Measurements from ENCODE around the gene ZG16. TPM values are rescaled to one million over a fixed set of nuclear protein-coding genes. Genes with fewer than 3 reads are reported as not detected.
"Not testable (repeated sequence)": the region's sequence is repeated elsewhere in the genome, so short reads cannot be mapped to it uniquely, and the experiment has no call there.

ZG16 gene
- total RNA-seq, 4 donors from 2014 or later = not detected

DNA sequence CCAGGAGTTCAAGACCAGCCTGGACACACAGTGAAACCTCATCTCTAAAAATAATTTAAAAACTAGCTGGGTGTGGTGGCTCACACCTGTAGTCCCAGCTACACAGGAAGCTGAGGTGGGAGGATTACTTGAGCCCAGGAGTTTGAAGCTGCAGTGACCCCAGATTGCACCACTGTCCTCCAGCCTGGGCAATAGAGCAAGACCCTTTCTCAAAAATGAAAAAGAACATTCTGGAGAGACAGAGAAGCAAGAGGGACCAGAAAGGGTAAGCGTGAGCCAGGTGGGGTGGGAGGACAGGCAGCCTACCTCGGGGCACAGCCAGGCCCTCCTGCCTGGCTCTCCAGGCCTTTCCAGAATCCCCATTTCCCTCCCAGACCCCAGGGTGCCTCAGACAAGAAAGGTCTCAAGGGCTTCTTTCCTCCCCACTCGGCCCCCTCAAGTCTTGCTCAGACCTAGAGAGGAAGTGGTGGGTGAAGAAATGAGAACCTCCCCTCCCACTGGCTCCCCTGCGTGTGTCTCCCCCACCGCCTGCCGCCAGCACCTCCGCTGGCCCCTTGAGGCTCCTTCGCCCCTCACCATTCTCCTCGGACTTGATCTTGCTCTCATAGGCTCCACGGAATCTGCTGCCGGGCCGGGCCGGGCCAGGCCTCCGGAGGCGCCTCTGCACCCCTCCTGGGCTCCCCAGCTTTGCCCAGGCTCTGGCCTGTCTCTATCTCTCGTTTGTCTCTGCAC, 32.8 kb upstream of the ZG16 start:
- no peaks in the 10 kb centered on the region for H3K9me3 ChIP-seq
- DNase-seq (ENCODE audit: low spot score in 2 of 2) = no peak
- H3K27ac ChIP-seq = peak overlapping the region in 1 of 4 donors; percentile 67
- 75% methylated on average over 16 of the region's 16 CpGs for WGBS, 2 donors
- TF ChIP-seq POLR2A (IDR thresholded peaks at IDR 0.05) (no peak), EP300 (IDR thresholded peaks at IDR 0.05) (no peak)
- TF ChIP-seq, protein P1, sequence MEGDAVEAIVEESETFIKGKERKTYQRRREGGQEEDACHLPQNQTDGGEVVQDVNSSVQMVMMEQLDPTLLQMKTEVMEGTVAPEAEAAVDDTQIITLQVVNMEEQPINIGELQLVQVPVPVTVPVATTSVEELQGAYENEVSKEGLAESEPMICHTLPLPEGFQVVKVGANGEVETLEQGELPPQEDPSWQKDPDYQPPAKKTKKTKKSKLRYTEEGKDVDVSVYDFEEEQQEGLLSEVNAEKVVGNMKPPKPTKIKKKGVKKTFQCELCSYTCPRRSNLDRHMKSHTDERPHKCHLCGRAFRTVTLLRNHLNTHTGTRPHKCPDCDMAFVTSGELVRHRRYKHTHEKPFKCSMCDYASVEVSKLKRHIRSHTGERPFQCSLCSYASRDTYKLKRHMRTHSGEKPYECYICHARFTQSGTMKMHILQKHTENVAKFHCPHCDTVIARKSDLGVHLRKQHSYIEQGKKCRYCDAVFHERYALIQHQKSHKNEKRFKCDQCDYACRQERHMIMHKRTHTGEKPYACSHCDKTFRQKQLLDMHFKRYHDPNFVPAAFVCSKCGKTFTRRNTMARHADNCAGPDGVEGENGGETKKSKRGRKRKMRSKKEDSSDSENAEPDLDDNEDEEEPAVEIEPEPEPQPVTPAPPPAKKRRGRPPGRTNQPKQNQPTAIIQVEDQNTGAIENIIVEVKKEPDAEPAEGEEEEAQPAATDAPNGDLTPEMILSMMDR (IDR thresholded peaks at IDR 0.05) = no peak
- peak overlapping the region in 2 of 4 donors; percentile 43 to 49 for H3K4me3 ChIP-seq
- H3K4me1 ChIP-seq = no peaks in the 10 kb centered on the region
- H3K27me3 ChIP-seq = no peaks in the 10 kb centered on the region
- no peaks in the 10 kb centered on the region for H3K36me3 ChIP-seq

DNA sequence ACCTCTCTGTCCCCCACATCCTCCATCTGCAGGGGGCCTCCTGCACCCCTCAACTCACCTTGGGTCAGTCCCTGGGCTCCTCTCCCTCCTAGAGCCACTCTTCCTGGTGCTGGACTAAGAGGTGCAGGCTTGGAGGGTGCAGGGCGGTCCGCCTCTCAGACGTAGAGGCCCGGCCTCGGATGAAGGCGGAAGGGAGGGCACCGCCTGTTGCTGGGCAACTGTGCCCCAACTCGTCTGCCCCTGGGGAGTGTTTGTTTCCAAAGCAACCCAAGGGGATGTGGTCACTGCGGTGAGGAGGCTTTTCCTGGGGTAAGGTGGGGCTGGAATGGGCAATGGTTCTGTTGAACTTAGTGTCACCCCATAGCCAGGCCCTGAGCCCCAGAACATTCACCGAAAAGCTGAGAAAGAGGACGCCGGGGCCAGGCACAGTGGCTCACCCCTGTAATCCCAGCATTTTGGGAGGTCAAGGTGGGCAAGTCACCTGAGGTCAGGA, 32.2 kb upstream of the ZG16 start, which contains the start of gene C16orf54:
Gene C16orf54, minus strand, starts transcription at position 138 of the 493 bp plus-strand sequence. CDS start 1,039 bp downstream, outside the sequence.
- Histone ChIP-seq H3K36me3 (no peaks in the 10 kb centered on the region), H3K4me3 (peak within 1 kb of the TSS in 2 of 4 donors; percentile 43 to 49), H3K9me3 (no peaks in the 10 kb centered on the region), H3K4me1 (no peaks in the 10 kb centered on the region), H3K27me3 (no peaks in the 10 kb centered on the region), H3K27ac (peak within 1 kb of the TSS in 1 of 4 donors; percentile 67)
- peak in 1 of 2 donors; percentile 38 for DNase-seq (ENCODE audit: low spot score in 2 of 2)
- no peak for TF ChIP-seq POLR2A (IDR thresholded peaks at IDR 0.05)
- TF ChIP-seq, protein P1 (IDR thresholded peaks at IDR 0.05) = no peak
- no peak for TF ChIP-seq EP300 (IDR thresholded peaks at IDR 0.05)
- WGBS, 2 donors = 73 to 77% methylated on average over 12 of the region's 12 CpGs

DNA sequence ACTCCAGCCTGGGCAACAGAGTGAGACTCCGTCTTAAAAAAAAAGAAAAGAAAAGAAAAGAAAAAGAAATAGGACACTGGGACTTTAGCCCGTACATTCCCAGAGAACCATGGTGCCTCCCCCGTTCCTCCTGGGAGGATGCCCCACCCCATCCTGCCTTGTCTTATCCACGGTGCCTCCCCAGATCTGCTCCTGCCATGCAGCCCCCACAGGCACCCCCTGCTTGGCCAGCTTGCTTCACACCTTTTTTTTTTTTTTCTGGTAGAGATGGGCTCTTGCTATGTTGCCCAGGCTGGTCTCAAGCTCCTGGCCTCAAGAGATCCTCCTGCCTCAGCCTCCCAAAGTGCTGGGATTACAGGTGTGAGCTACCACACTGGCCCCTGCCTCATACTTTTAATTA, 31.5 kb upstream of the ZG16 start:
- H3K27ac ChIP-seq = peak overlapping the region in 1 of 4 donors; percentile 67
- DNase-seq (ENCODE audit: low spot score in 2 of 2); H3K4me1 ChIP-seq; H3K4me3 ChIP-seq; H3K9me3 ChIP-seq; H3K27me3 ChIP-seq; H3K36me3 ChIP-seq: not testable (repeated sequence)
- 59 to 66% methylated on average over 4 of the region's 4 CpGs for WGBS, 2 donors

DNA sequence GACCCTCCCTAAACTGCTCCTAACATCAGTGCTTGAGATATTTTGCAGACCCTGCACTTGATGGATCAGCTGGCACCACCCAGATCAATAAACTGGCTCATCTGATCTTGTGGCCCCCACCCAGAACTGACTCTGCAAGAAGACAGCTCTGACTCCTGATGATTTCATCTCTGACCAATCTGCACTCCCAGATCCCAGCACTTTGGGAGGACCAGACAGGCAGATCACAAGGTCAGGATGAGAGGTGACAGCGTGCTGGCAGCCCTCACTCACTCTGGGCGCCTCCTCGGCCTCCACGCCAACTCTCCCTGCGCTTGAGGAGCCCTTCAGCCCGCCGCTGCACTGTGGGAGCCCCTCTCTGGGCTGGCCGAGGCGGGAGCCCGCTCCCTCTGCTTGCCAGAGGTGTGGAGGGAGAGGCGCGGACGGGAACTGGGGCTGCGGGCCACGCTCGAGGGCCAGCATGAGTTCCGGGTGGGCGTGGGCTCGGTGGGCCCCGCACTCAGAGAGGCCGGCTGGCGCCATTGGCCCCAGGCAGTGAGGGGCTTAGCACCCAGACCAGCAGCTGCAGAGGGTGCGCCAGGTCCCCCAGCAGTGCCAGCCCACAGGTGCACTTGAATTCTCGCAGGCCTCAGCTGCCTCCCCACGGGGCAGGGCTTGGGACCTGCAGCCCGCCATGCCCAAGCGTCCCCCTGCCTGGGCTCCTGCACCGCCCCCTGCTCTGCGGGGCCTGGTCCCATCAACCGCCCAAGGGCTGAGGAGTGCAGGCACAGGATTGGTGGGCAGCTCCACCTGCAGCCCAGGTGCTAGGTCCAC, 29.9 kb upstream of the ZG16 start:
- H3K4me3 ChIP-seq = no peak overlapping the region
- H3K27ac ChIP-seq = no peak overlapping the region
- WGBS, 2 donors = 94 to 97% methylated on average over 19 to 26 of the region's 30 CpGs
- H3K9me3 ChIP-seq = no peaks in the 10 kb centered on the region
- no peaks in the 10 kb centered on the region for H3K27me3 ChIP-seq
- no peaks in the 10 kb centered on the region for H3K36me3 ChIP-seq
- no peak for TF ChIP-seq EP300 (IDR thresholded peaks at IDR 0.05)
- TF ChIP-seq, protein P1 (IDR thresholded peaks at IDR 0.05) = no peak
- TF ChIP-seq POLR2A (IDR thresholded peaks at IDR 0.05) = no peak
- H3K4me1 ChIP-seq = no peaks in the 10 kb centered on the region
- DNase-seq (ENCODE audit: low spot score in 2 of 2) = no peak

DNA sequence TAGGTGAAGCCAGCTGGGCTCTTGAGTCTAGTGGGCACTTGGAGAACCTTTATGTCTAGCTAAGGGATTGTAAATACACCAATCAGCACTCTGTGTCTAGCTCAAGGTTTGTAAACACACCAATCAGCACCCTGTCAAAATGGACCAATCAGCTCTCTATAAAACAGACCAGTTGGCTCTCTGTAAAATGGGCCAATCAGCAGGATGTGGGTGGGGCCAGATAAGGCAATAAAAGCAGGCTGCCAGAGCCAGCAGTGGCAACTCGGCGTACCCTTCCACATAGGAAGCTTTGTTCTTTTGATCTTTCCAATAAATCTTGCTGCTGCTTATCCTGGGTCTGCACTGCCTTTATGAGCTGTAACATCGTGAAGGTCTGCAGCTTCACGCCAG, 29.3 kb upstream of the ZG16 start:
- not testable (repeated sequence) for H3K27ac ChIP-seq; H3K9me3 ChIP-seq; DNase-seq (ENCODE audit: low spot score in 2 of 2); H3K4me1 ChIP-seq; H3K4me3 ChIP-seq; H3K36me3 ChIP-seq; H3K27me3 ChIP-seq
- 33 to 40% methylated on average over 4 of the region's 4 CpGs for WGBS, 2 donors

DNA sequence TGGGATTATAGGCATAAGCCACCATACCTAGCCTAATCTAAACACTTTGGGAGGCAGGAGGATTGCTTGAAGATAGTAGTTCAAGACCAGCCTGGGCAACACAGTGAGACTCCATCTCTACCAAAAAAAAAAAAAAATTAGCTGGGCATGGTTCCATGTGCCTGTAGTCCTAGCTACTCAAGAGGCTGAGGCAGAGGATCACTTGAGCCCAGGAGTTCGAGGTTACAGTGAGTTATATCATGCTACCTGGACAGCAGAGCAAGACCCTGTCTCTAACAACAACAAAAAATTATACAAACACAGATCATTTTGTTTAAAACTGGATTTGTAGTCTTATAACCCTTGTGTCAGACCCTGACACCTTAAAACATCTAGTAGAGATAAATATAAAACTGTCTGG, 24.5 kb upstream of the ZG16 start:
- Histone ChIP-seq H3K9me3 (no peaks in the 10 kb centered on the region), H3K4me1 (no peaks in the 10 kb centered on the region), H3K4me3 (no peak overlapping the region), H3K27me3 (no peaks in the 10 kb centered on the region), H3K27ac (no peak overlapping the region), H3K36me3 (no peaks in the 10 kb centered on the region)
- TF ChIP-seq, protein P1 (IDR thresholded peaks at IDR 0.05) = no peak
- TF ChIP-seq POLR2A (IDR thresholded peaks at IDR 0.05) = no peak
- no peak for TF ChIP-seq EP300 (IDR thresholded peaks at IDR 0.05)
- WGBS, 2 donors = 46 to 65% methylated on average over 1 of the region's 1 CpG
- DNase-seq (ENCODE audit: low spot score in 2 of 2) = no peak
